CD4-positive, alpha-beta T cell (primary cell): ENCODE results near the gene ADCY7. TPM values are rescaled to one million over a fixed set of nuclear protein-coding genes. Genes with fewer than 3 reads are reported as not detected.

ENCODE experiments used
- ATAC-seq: fragments of 200-7000 bp; cut with Tn5 transposase; one replicate; pipeline ENCODE4 v1.10.0; 2022; ENCODE audit warnings: mild to moderate bottlenecking; ENCODE audit not compliant: poor library complexity
- CTCF ChIA-PET: fragments of 350-600 bp; sonication (Branson Sonifier 250); formaldehyde crosslinking; loops from one replicate; lab custom pipeline; 2021; ENCODE audit warnings: antibody characterized with exemption, inconsistent platforms; lab: Charles Lee
- POLR2A ChIA-PET: fragments of 350-600 bp; sonication (Branson Sonifier 250); formaldehyde crosslinking; loops from one replicate; lab custom pipeline; 2021; ENCODE audit warnings: antibody characterized with exemption, inconsistent platforms; lab: Charles Lee
- DNase-seq, 14 experiments: peaks; one replicate each; pipeline ENCODE4 v3.0.0-alpha.2; 2013 to 2020; ENCODE audit warnings: mixed read lengths in 2 of 14
- H3K27ac ChIP-seq, 2 donors: one replicate each; pipeline versions ENCODE4 v1.5.1 to v1.7.0; 2013; ENCODE audit warnings: low read length in 2 of 2, low read depth in 1 of 2, mild to moderate bottlenecking in 1 of 2
- H3K27me3 ChIP-seq, 2 experiments: 1 replicate in 1 of 2; 2 replicates in 1 of 2; pipeline versions ENCODE4 v1.6.1 to v1.7.0; 2013; ENCODE audit warnings: low read length in 2 of 2, control low read depth in 1 of 2, mild to moderate bottlenecking in 1 of 2, moderate library complexity in 1 of 2; ENCODE audit not compliant: insufficient read depth in 2 of 2, control insufficient read depth in 1 of 2
- H3K36me3 ChIP-seq: one replicate; pipeline ENCODE4 v1.6.1; 2013; ENCODE audit warnings: low read length, control low read depth; ENCODE audit not compliant: insufficient read depth
- H3K4me1 ChIP-seq: one replicate; pipeline ENCODE4 v1.6.1; 2013; ENCODE audit warnings: low read length, control low read depth; ENCODE audit not compliant: insufficient read depth
- H3K4me3 ChIP-seq: one replicate; pipeline ENCODE4 v1.5.1; 2013; ENCODE audit warnings: mild to moderate bottlenecking, low read length, moderate library complexity
- H3K9me3 ChIP-seq, 2 experiments: 1 replicate in 1 of 2; 2 replicates in 1 of 2; pipeline versions ENCODE4 v1.6.1 to v1.7.0; 2013; ENCODE audit warnings: low read length in 2 of 2, mild to moderate bottlenecking in 2 of 2, control low read depth in 1 of 2, moderate library complexity in 1 of 2; ENCODE audit not compliant: control insufficient read depth in 1 of 2, insufficient read depth in 1 of 2
- H3K27ac Mint-ChIP-seq: one replicate; pipeline ENCODE4 v1.8.0; 2020; ENCODE audit warnings: mixed read lengths
- H3K27me3 Mint-ChIP-seq: one replicate; pipeline ENCODE4 v1.8.0; 2021; ENCODE audit warnings: mixed read lengths
- H3K36me3 Mint-ChIP-seq: one replicate; pipeline ENCODE4 v1.8.0; 2021; ENCODE audit warnings: low read depth, mixed read lengths
- H3K4me1 Mint-ChIP-seq: one replicate; pipeline ENCODE4 v1.8.0; 2021; ENCODE audit warnings: low read depth, mixed read lengths
- H3K4me3 Mint-ChIP-seq: one replicate; pipeline ENCODE4 v1.8.0; 2020; ENCODE audit warnings: mild to moderate bottlenecking, mixed read lengths
- H3K9me3 Mint-ChIP-seq: one replicate; pipeline ENCODE4 v1.8.0; 2020; ENCODE audit warnings: mixed read lengths
- intact Hi-C, 2 experiments: fragments of 100-400 bp; cut with DNase I in 1 of 2; cut with micrococcal nuclease in 1 of 2; formaldehyde crosslinking; loops; one replicate each; pipeline versions ENCODE4 v1.15.1 to v1.9.0; 2023 to 2025; cut with DNase I, micrococcal nuclease
- total RNA-seq, 174 experiments: library from RNA in 2 of 174; stranded (reverse) in 2 of 174; gene quantifications; one replicate each; pipeline ENCODE4 v1.2.3 and lab custom pipeline; 2021 to 2026
- TF ChIP-seq, protein P1 (sequence below): fragments of 200-600 bp; IDR thresholded peaks from one replicate; pipeline ENCODE4 v1.8.0; 2022; ENCODE audit warnings: antibody characterized with exemption, mild to moderate bottlenecking

The ADCY7 gene
- total RNA-seq, 2 experiments from 2014 or later = 136 to 147 TPM

DNA sequence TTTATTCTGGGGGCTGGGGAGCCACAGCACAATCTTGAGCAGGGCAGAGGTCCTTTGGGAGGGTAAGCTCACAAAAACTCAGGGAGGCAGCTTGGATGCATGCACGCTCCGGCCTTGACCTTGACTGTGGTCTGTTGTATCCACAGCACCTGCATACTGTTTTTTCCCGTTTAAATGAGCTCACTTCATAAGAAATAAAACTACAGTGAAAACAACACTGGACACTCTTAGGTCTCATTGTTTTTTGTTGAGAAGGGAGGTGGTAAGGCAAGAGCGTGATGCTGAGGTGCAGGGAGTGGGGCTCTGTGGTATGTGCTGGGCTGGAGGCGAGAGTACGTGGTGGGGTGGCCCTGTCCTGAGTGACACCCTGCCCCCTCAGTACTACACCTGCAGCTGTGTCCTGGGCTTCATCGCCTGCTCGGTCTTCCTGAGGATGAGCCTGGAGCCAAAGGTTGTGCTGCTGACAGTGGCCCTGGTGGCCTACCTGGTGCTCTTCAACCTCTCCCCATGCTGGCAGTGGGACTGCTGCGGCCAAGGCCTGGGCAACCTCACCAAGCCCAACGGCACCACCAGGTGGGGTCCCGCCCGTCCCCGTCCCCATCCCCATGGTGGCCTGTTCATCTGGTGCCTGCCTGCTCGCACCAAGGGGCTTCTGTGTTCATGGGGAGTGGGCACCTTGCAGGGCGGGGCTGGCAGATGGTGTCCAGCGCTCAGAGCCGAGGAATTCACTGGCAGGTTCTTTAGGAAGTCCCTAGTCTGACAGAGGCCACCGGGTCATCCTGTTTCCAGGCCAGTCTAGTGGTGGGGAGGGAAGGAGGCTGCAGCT is 44.2 kb downstream of the ADCY7 start:
- CTCF ChIA-PET = no interaction called here
- Histone ChIP-seq H3K9me3 (no peaks in the 10 kb centered on the region), H3K4me3 (no peak overlapping the region), H3K27ac (no peak overlapping the region), H3K4me1 (peaks cover 43% of the 10 kb centered on the region), H3K36me3 (peaks cover 99% of the 10 kb centered on the region), H3K27me3 (no peaks in the 10 kb centered on the region)
- Mint-ChIP-seq H3K36me3 (peaks cover 87% of the 10 kb centered on the region), H3K27ac (peak overlapping the region; percentile 67), H3K4me3 (no peak overlapping the region), H3K4me1 (peaks cover 20% of the 10 kb centered on the region), H3K9me3 (no peaks in the 10 kb centered on the region), H3K27me3 (no peaks in the 10 kb centered on the region)
- intact Hi-C loops = loop anchor here in 1 of 2 experiments (10.0 kb wide), 1 partner anchor 46 kb away; the partner anchor contains the start of gene ADCY7
- POLR2A ChIA-PET = interaction anchor here (2.4 kb wide), 1 partner anchor 36 kb away, joined by 13 read pairs; no protein-coding TSS in a partner anchor
- TF ChIP-seq, protein P1, sequence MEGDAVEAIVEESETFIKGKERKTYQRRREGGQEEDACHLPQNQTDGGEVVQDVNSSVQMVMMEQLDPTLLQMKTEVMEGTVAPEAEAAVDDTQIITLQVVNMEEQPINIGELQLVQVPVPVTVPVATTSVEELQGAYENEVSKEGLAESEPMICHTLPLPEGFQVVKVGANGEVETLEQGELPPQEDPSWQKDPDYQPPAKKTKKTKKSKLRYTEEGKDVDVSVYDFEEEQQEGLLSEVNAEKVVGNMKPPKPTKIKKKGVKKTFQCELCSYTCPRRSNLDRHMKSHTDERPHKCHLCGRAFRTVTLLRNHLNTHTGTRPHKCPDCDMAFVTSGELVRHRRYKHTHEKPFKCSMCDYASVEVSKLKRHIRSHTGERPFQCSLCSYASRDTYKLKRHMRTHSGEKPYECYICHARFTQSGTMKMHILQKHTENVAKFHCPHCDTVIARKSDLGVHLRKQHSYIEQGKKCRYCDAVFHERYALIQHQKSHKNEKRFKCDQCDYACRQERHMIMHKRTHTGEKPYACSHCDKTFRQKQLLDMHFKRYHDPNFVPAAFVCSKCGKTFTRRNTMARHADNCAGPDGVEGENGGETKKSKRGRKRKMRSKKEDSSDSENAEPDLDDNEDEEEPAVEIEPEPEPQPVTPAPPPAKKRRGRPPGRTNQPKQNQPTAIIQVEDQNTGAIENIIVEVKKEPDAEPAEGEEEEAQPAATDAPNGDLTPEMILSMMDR = no peak
- ATAC-seq = no peak
- peak in 2 of 14 experiments; percentile 8 to 32 for DNase-seq

DNA sequence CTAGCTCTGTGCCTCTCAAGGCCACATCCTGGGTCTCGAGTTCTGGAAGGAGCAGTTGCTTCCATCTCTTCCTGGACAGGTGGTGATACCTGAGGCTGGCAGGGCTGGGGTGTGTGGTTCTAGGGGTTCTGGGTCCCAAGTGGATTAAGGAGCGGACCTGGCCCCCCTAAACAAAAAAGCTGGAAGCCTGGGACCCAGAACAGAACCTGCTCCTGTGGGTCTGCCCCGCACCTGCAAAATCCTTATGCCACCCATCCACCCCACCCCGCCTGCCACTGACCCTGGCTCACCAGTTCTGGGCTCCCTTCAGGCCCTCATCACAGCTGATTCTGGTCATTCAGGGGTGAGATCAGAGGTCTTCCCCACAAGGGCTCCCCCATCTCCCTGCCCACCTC is 44.8 kb downstream of the ADCY7 start:
- H3K9me3 Mint-ChIP-seq = no peaks in the 10 kb centered on the region
- ATAC-seq = no peak
- no peak overlapping the region for H3K4me3 Mint-ChIP-seq
- Histone ChIP-seq H3K9me3 (no peaks in the 10 kb centered on the region), H3K4me1 (peaks cover 43% of the 10 kb centered on the region), H3K36me3 (peaks cover 99% of the 10 kb centered on the region), H3K27me3 (no peaks in the 10 kb centered on the region), H3K4me3 (no peak overlapping the region), H3K27ac (no peak overlapping the region)
- no peaks in the 10 kb centered on the region for H3K27me3 Mint-ChIP-seq
- DNase-seq = peak in 1 of 14 experiments; percentile 23
- TF ChIP-seq, protein P1 = no peak
- peaks cover 89% of the 10 kb centered on the region for H3K36me3 Mint-ChIP-seq
- CTCF ChIA-PET = no interaction called here
- peaks cover 20% of the 10 kb centered on the region for H3K4me1 Mint-ChIP-seq
- POLR2A ChIA-PET = no interaction called here
- peak overlapping the region; percentile 36 for H3K27ac Mint-ChIP-seq
- intact Hi-C loops = loop anchor here in 1 of 2 experiments (10.0 kb wide), 1 partner anchor 46 kb away; the partner anchor contains the start of gene ADCY7

DNA sequence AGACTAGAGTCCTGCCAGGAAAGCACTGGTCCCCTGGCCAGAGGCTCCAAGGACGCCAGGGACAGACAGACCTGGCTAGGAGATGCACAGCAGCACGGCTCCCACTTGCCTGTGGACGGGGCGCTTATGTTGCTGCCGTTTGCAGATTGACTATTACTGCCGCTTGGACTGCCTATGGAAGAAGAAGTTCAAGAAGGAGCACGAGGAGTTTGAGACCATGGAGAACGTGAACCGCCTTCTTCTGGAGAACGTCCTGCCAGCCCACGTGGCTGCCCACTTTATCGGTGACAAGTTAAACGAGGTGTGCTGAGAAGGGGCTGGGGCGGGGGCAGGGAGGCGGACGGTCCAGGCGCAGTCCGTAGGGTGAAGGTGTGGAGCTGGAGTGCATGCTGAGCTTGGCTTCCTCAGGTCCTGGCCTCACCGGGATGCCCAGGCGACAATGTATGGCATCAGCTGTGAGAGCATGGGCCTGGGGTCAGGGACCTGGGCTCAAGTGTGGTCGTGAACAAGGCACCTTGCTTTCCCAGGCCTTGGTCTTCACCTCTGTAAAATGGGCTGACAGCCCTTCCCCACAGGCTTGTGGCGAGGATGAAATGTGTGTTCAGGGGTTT is 45.6 kb downstream of the ADCY7 start:
- H3K27ac Mint-ChIP-seq = peak overlapping the region; percentile 91
- peaks cover 24% of the 10 kb centered on the region for H3K4me1 Mint-ChIP-seq
- DNase-seq (peak in 3 of 14 experiments; percentile 4 to 29 (median 15)), ATAC-seq (no peak)
- Histone ChIP-seq H3K36me3 (peaks cover 99% of the 10 kb centered on the region), H3K4me3 (no peak overlapping the region), H3K9me3 (no peaks in the 10 kb centered on the region), H3K27ac (no peak overlapping the region), H3K4me1 (peaks cover 43% of the 10 kb centered on the region), H3K27me3 (no peaks in the 10 kb centered on the region)
- H3K27me3 Mint-ChIP-seq = no peaks in the 10 kb centered on the region
- TF ChIP-seq, protein P1 = no peak
- H3K4me3 Mint-ChIP-seq = no peak overlapping the region
- CTCF ChIA-PET = no interaction called here
- H3K9me3 Mint-ChIP-seq = no peaks in the 10 kb centered on the region
- intact Hi-C loops = loop anchor here in 1 of 2 experiments (10.0 kb wide), 1 partner anchor 47 kb away; the partner anchor contains the start of gene ADCY7
- peaks cover 90% of the 10 kb centered on the region for H3K36me3 Mint-ChIP-seq
- POLR2A ChIA-PET = no interaction called here
